Activated CD8-positive, alpha-beta memory T cell treated with anti-CD3 and anti-CD28 coated beads for 4 hours (primary cell): ENCODE data around the gene PPP1R12B.
"Not testable (repeated sequence)": the region's sequence is repeated elsewhere in the genome, so short reads cannot be mapped to it uniquely, and the experiment has no call there.

ENCODE experiments used
- DNase-seq, 2 donors: peaks; one replicate each; pipeline ENCODE4 v3.0.0-alpha.2; 2020; ENCODE audit warnings: low read depth in 2 of 2

PPP1R12B gene

DNA sequence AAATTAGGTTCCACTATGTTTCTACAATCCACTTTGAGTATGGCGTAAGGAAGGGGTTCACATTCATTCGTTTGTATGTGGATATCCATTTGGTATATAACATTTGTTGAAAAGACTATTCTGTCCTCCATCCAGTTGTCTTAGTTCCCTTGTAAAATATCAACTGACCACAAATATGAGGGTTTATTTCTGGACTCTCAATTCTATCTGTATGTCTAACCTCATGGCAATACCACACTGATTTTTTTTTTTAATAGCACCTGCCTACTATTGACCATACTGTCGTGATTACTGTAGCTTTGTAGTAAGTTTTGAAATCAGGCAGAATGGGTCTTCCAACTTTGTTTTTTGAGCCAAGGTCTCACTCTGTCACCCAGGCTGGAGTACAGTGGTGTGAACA lies 263.5 kb downstream of the PPP1R12B start:
- DNase-seq = not testable (repeated sequence)

DNA sequence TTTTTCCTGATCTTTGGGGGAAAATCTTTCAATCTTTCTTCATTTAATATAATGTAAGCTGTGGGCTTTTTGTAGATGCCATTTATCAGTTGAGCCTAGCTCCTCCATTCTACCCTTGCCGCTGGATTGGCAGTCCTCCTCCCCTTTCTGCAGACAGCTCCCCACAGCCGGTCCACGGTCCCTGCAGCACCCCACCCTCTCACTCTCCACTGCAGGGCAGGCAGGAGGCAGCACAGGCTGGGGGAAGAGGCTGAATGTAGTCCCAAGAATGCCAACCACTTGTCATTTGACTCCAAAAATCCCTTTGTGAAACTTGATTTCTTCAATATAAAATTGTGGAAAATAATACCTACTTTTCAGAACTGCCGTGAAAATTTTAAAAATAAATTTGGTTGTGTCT lies 265.1 kb downstream of the PPP1R12B start:
- no peak for DNase-seq

DNA sequence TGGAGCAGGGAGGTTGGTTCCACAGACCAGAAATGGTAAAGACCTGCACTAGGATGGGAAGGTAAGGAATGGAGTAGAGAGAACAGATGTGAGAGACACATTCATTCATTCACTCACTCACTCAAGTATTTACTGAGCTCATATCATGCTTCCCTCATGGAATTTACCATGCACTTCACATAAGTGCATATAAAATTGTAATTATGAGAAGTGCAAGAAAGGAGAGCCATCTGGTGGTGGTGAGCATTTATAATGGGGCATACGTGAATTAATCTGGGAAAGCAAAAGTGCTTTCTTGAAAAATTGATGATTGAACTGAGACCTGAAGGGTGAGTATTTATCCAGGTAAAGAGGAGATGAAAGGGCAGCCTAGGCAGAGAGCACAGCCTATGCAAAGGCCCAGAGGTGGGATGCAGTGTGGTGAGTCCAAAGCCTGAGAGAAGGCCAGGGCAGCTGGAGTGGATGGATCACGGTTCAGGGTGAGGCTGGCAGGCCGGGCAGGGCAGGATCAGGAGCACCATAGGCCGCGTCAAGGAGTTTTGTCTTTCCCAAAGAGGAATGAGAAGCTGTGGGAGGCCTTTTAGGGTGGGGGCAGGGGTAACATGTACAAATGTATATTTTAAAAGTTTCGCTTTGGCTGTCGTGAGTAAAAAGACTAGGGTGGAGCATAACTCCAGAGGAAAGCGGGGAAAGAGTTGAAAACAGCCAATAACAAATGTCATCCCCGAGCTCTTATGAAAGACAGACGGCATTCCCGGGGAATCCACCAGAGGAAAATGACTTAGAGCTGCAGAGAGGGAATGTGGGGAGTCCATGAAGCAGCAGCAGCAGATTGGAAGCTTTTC lies 266.1 kb downstream of the PPP1R12B start:
- DNase-seq = not testable (repeated sequence)

DNA sequence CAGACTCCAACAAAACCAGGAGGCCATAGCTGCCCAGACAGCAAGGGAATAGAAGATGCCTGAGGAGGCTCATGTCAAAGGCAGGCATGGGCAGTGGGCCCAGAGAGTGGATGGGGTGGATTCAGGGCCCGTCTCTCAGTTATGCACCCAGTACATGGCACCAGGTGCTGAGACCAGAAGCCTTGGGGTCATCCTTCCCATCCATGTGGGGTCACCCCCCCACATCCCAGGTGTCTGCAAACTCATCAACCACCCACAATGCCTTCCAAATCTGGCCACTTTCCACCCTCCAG lies 266.7 kb downstream of the PPP1R12B start:
- DNase-seq = not testable (repeated sequence)

DNA sequence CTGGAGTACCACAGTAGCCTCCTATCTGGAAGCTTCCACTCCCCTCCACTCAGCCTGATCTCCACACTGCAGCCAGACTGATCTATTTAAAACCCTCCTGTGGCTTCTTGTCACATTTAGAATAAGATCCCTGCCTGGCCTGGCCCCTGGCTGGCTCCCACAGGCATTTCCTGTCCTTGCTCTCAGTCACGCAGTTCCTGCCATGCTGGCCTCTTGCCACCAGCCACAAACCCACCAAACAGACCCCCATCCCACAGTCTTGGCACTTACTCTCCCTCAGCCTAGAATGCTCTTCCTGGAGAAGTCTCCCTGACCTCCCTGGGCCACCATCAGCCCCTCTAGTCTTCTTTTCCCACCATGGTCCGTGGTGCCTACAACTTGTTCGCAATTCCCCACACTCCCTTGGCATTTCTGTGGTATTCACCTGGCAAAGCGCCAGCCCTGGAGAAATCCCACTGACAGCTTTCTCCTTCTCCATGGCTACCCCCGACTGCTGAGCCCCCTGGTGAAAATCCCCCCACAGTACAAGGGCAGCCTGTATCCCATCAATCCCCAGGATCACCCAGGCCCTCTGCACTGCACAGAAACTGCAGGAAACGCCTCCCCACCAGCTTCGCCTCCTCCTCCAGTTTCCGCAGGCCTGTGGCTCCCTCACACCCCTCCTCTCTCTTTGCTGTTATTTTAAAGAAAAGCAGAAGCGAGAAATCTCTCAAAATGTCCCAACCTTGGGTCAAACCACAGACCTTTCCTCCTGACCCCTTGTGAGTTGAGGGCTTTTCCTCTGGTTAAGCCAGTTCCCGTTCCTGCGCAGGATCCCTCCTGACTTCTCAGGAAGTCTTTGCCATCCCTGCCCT lies 267.2 kb downstream of the PPP1R12B start:
- DNase-seq = no peak

DNA sequence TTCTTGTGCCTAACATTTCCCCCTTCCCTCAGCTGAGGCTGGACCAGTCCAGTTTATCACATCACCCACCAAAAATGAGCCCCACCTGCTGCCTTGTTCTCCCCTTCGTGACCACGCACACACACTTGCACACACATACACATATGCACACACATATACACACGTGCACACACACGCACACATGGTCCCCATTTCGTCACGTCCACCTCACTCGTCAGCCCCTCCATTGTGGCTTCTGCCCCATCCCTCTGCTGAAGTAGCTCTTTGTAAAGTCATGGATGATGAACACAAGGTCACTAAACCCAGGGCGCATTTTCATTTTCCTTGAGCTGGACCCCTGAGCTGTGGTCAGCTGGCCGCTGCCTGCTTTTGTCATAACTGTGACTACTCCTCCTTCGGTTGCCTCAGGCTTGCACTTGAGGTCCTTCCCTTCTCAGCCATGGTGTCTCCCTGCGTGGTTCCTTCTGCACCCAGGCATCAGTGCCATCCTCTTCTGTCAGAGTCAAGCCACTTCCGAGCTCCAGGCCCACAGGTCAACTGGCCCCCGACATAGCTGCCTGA lies 267.9 kb downstream of the PPP1R12B start:
- DNase-seq = no peak

DNA sequence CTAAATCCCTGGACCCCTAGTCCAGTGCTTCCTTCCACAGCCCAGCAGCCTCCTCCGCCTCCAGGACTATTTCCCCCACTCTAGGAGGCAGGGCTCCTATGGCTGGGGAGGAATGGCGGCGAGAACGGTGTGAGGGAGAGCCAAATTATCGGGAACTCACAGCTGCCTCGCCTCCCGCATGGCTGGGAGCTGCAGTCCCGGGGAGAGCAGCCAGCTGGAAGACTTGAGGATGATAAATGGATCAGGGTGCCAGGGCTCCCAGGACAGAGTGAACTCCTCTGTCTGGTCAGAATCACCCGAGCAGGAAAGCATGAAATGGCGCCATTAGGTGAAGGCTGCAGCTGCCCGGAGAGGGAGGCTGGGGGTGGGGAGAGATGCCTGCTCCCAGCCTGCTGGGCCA lies 270.5 kb downstream of the PPP1R12B start:
- DNase-seq = not testable (repeated sequence)

DNA sequence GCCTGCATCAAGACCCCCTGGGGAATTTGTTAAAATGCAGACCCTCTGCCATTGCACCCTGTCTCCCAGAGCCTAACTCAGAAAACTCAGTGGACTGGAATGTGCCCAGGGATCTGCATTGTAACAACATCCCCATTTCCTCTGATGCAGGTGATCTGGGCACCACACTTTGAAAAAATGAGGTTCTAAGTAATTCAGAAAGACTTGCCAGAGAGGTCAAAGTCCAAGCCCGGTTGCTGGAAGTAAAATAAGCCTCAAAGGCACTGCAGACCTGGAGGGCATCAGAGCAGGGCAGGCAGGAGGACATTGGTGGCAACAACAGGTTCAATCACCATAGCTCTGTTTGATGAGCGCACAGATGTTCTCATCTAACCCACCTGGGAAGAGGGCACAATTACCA lies 271.0 kb downstream of the PPP1R12B start:
- no peak for DNase-seq

DNA sequence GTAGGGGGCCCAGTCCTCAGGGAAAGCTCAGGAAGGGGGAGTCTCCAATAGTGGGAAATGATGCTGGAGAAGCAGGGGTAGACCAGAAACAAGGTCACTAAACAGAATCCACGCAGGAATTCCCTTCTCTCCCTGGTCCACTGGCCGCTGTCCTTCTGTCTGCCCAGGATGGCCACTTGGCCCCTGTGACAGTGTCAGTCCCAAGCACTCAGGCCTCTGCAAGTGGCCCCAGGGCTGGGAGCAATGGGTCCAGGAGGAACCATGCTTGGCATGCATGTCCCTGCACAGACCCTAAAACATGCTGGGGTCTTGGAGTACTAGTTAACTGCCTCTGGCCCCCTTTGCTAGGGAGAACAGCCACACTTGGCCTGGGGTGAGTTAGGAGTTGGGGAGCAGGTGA lies 271.5 kb downstream of the PPP1R12B start:
- DNase-seq = not testable (repeated sequence)

DNA sequence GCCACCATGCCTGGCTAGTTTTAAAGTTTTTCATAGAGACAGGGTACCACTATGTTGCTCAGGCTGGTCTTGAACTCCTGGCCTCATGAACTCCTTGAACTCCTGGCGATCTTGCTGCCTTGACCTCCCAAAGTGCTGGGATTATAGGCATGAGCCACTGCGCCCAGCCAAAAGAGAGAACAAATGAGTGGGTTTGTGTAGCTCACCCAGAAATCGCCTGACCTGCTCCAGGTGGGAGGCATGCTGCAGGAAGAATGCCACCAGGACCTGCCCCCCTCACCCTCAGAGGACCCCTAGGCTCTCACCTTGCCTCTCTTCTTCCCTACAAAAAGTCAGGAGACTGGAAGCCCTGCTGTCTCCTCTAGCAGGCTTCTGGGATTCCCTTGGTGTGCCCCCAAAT lies 272.9 kb downstream of the PPP1R12B start:
- DNase-seq = no peak

DNA sequence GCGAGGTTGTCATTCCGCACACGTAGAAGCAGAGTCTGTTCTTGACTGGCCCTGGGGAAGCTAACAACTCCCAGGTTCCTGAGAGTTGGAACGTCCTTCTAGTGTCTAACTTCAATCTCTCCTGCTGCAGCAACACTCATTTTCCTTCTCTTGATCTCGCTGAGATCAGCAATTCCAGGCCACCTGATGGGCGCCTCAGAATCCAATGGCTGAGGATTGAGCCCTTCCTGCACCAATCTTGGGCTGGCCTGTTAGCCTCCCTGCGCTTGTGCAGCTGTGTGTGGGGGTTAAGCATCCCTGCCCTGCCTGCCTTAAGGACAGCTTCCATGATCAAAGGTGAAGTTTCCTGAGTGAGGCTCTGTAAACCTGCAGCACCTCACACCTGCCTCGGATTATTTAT lies 273.9 kb downstream of the PPP1R12B start:
- no peak for DNase-seq

DNA sequence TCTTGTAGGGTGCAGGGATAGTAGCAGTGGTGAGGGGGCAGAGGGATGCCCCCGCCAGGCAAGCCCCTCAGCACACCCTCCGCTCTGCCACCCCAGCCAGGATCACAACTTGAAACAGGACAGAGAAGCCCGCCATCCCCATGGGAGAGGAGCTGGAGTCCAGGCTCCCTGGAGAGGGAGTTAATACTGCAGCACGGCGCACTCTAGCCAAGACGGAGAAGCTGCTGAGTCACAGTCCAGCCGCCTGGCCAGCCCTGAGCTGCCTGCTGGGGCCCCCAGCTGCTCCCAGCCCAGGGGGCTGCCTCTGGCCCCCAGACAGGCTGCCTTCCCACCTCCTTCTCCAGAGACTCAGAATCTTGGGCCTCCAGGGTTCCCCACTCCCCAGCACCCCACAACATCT lies 274.6 kb downstream of the PPP1R12B start:
- no peak for DNase-seq

DNA sequence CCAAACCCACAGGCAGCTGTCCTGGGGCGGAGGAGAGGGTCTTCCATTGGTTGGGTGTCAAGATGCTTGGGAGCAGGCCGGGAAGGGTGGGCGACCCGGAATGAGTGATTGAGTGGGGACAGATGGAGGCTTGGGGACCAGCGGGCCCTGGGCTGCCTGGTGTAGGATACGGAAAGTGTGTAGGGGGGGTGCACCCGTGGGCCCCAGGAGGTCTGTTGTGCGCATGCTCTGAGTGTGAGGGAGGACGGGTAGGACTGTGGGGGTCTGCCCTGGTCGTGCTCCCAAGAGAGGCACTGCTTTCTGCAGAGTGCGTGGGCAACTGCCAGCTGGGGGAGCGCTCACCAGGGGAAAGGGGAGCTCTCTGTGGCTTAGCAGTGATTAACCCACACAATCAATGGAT lies 275.0 kb downstream of the PPP1R12B start:
- DNase-seq = not testable (repeated sequence)

DNA sequence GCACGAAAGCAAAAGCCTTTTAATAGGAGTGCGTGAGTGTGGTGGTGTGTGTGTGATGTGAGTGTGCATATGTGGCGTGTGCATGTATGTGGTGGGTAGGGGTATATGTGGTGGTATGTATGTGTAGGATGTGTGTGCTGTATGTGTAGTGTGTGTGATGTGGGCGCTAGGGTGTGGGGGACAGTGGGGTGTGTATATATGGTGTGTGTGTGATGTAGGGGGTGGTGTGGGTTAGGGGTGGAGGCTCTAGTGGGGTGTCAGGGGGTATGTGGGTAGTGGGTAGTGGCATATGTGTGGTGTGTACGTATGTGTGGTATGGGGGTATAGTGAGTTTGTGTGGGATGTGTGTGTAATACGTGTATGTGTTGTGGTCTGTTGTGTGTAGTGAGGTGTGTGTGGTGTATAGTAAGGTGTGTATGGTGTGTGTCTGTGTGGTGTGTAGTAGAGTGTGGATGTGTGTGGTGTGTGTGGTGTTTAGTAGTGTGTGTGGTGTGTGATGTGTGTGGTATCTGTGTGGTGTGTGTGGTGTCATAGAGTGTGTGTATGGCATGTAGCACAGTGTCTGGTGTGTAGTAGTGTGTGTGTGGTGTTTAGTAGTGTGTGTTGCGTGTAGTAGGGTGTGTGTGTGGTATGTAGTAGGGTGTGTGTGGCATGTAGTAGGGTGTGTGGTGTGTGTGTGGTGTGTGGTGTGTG lies 275.7 kb downstream of the PPP1R12B start:
- DNase-seq = no peak

DNA sequence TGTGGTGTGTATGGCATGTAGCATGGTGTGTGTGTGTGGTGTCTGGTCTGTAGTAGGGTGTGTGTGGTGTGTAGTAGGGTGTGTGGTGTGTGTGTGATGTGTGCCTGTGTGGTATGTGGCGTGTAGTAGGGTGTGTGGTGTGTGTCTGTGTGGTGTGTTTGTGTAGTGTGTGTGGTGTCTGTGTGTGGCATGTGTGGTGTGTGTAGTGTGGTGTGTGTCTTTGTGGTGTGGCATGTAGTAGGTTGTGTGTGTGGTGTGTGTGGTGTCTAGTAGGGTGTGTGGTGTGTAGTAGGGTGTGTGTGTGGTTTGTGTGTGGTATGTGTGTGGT lies 276.2 kb downstream of the PPP1R12B start:
- DNase-seq = no peak

DNA sequence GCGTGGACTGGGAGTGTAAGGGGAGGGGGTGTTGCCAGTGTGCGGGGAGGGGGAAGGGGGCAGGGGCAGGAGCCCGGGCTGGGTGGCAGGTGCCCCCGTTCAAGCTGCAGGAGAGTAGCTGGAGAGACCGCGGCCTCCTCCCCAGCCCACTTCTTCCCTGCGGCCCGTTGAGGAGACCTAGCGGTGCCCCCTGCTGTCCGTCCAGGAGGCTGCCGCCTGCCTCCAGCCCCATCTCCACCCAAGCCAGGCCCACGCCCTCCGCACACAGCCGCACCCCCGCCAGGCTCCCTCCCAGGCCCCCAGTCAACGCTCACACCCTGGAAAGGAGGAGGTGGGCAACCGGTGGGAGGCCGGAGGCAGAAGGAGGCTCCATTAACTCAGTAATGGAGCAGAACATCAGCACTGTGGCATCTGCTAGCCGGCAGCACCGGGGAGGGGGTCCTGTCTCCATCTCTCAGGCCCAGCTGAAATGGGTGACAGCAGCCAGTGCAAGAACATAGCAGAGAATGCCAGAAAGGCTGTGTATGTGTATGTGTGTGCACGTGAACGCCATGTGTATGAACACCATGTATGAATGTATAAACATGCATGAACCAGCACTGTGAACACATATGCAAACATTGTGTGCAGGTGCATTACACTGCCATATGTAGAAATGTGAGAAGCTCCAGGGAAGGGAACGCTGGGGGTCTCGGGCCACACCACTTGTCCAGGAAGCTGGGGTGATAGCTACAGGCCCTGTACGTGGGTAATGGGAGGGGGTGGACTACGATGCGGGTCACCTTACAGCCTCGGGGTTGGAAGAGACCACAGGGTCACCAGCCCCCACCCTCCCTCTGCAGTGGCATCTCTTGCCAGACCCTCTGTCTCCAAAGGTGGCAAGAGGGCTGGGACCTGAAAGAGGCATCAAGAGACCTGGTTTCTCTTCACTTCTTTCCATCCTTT lies 277.2 kb downstream of the PPP1R12B start:
- DNase-seq = peak in 1 of 2 donors; percentile 13

DNA sequence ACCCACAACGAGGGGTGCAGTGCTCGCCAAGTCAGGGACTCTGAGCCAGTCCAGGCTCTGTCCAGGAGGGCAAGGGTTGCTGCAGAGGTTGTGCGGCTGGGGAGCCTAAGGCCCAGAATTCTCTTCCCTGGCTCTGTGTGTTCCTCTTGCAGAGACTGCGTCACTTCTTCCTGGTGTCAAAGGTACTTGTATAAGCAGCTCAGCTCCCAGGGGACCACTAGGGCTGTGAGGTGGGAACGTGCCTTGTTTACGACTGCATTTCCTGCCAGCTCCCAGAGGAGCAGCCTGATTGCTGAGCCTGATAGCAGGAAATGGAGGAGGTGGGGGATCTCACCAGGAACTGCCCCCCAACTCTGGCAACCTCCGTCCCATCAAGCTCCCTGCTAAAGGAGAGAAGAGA lies 278.5 kb downstream of the PPP1R12B start:
- DNase-seq = not testable (repeated sequence)

DNA sequence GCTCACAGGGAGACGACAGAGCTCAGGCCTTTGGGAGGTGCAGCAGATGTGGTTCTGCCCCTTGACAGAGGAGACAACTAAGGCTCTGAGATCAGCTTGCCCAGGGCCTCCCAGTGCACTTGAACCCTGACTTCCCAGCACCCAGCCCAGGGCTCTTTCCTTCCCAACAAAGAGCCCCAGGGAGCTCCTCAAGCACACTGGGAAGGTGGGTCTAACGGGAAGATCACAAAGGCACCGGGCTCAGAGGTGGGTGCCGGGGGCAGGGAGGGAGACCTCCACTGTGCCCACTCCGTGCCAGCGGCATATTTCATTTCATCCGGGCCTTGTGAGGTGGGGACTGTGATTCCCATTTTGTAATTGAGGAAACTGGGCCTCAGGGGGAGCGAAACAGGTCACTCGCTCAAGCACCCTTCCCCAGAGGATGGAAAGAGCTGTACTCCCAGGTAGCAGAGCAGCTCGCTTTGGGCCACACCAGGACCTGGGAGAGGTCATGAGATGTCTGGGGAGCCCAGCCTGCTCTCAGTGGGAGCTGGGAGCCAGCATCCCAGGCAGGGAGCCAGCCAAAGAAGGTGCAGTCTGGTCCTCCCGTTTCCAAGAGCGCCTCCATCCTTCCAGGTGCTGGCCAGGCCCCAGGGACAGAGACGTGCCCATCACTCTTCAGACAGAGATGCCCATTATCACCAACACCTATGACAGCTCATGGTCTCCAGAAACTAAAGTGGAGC lies 279.5 kb downstream of the PPP1R12B start:
- DNase-seq = no peak

DNA sequence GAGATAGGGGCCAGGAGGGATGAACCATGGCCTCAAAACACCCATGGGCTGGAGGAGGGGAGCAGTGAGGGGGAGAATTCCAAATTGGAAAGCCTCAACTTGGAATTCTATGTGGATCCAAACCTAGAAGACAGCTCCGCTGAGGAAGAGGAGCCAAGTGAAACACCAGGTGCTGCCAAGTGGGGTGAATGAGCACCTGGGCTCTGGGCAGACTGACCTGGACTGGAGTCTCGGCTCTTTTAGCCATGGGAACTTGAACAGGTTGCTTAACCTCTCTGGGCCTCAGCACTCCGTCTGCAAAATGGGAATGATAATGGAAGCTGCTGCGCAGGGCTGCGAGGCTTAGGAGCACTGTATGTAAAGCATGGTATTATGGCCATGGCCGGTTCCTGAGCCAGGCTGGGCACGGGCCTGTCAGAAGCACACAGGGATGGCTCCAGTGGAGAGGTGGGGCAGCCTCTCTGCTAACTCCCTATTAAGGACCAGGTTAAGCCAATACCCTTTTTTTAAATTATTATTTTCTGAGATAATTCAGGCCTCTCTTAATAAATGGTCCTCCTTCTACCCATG lies 280.2 kb downstream of the PPP1R12B start:
- DNase-seq = no peak

DNA sequence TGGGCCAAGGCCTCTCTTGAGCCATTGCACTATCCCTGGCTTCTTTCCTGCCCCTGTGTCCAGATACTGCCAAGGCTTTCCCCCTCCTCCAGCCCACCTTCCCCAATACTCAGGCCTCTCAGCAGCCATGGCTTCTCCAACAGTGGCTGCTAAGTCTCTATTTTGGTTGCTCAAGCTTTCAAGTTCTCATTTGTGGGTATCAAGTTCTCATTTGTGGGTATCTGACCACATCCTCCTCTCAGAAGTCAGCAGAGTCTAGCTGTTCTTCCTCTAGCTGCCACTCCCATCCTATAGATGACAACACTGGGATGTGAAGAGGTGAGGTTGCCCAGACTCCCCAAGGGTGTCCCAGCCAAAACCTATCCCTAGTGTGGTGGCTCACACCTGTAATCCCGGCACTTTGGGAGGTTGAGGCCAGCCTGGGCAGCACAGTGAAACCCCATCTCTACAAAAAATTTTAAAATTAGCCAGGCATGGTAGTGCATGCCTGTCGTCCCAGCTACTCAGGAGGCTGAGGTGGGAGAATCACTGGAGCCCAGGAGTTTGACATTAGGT lies 280.8 kb downstream of the PPP1R12B start:
- not testable (repeated sequence) for DNase-seq
